Naive thymus-derived CD8-positive, alpha-beta T cell (primary cell): ENCODE data around the gene PHLDB2. TPM values are rescaled to one million over a fixed set of nuclear protein-coding genes. Genes with fewer than 3 reads are reported as not detected.
A peak's percentile ranks its signal among the peaks of the same experiment; 100 is the strongest.

Experiments
- ATAC-seq, 2 donors: fragments of 150-1000 bp; cut with Tn5 transposase in 1 of 2; sonication (Bioruptor Pico), chemical (Tn5 transposase) in 1 of 2; 1 replicate in 1 of 2; 2 replicates in 1 of 2; pipeline ENCODE4 v1.10.0; 2021; ENCODE audit warnings: mild to moderate bottlenecking in 2 of 2, moderate library complexity in 2 of 2
- POLR2A ChIA-PET: fragments of 350-600 bp; sonication (Branson Sonifier 250); formaldehyde crosslinking; loops from one replicate; lab custom pipeline; 2021; ENCODE audit warnings: antibody characterized with exemption; lab: Charles Lee
- DNase-seq, 10 donors: peaks; one replicate each; pipeline versions ENCODE4 v3.0.0 to v3.0.0-alpha.2; 2020 to 2022
- H3K27ac Mint-ChIP-seq, 10 donors: one replicate each; pipeline ENCODE4 v1.8.0; 2020 to 2022; ENCODE audit warnings: mild to moderate bottlenecking in 10 of 10, mixed read lengths in 10 of 10, moderate library complexity in 4 of 10, inconsistent platforms in 1 of 10
- H3K27me3 Mint-ChIP-seq, 5 donors: one replicate each; pipeline ENCODE4 v1.8.0; 2021 to 2022; ENCODE audit warnings: mixed read lengths in 5 of 5
- H3K36me3 Mint-ChIP-seq, 3 donors: one replicate each; pipeline ENCODE4 v1.8.0; 2020 to 2022; ENCODE audit warnings: mixed read lengths in 3 of 3, mild to moderate bottlenecking in 2 of 3, inconsistent platforms in 1 of 3
- H3K4me1 Mint-ChIP-seq, 4 donors: one replicate each; pipeline ENCODE4 v1.8.0; 2021 to 2022; ENCODE audit warnings: mixed read lengths in 4 of 4
- H3K4me3 Mint-ChIP-seq, 10 donors: one replicate each; pipeline ENCODE4 v1.8.0; 2020 to 2022; ENCODE audit warnings: mild to moderate bottlenecking in 10 of 10, mixed read lengths in 10 of 10, moderate library complexity in 6 of 10, inconsistent platforms in 1 of 10
- H3K9me3 Mint-ChIP-seq, 9 donors: one replicate each; pipeline ENCODE4 v1.8.0; 2020 to 2022; ENCODE audit warnings: mixed read lengths in 9 of 9, mild to moderate bottlenecking in 3 of 9, inconsistent platforms in 1 of 9, moderate library complexity in 1 of 9
- polyA plus RNA-seq, 3 donors: library from polyadenylated mRNA; unstranded; fragments of 300-500 nt; fragmentation: Illumina TruSeq; gene quantifications; one replicate each; pipeline ENCODE4 v1.2.3, GENCODE V29; 2021
- total RNA-seq, 8 experiments: library from RNA in 2 of 8; stranded (reverse) in 2 of 8; gene quantifications; one replicate each; pipeline ENCODE4 v1.2.3 and lab custom pipeline; 2021 to 2026

PHLDB2 gene
- total and polyA plus RNA-seq, 5 experiments from 2014 or later: 0.46 to 4.6 (median 2.1) TPM

GRCh38 chr3:111892070-111892469 is 33.0 kb downstream of the PHLDB2 start:
- DNase-seq: no peak
- POLR2A ChIA-PET: no interaction called here
- no peaks in the 10 kb centered on the region for H3K4me1 Mint-ChIP-seq
- no peak overlapping the region for H3K4me3 Mint-ChIP-seq
- H3K36me3 Mint-ChIP-seq: no peaks in the 10 kb centered on the region
- no peak for ATAC-seq
- no peak overlapping the region for H3K27ac Mint-ChIP-seq
- no peaks in the 10 kb centered on the region for H3K9me3 Mint-ChIP-seq
- H3K27me3 Mint-ChIP-seq: no peaks in the 10 kb centered on the region

GRCh38 chr3:111895071-111895470 is 36.0 kb downstream of the PHLDB2 start:
- Mint-ChIP-seq H3K4me3 (no peak overlapping the region), H3K4me1 (no peaks in the 10 kb centered on the region), H3K9me3 (peaks cover 0 to 2% (median 0%) of the 10 kb centered on the region in 9 donors), H3K27ac (no peak overlapping the region), H3K27me3 (no peaks in the 10 kb centered on the region), H3K36me3 (peaks cover 0 to 5% (median 0%) of the 10 kb centered on the region in 3 donors)
- POLR2A ChIA-PET: no interaction called here
- ATAC-seq: no peak
- no peak for DNase-seq

GRCh38 chr3:111899966-111900365 is 40.9 kb downstream of the PHLDB2 start:
- POLR2A ChIA-PET: no interaction called here
- no peak overlapping the region for H3K27ac Mint-ChIP-seq

GRCh38 chr3:111901637-111902036 is 42.6 kb downstream of the PHLDB2 start:
- no peak for ATAC-seq
- POLR2A ChIA-PET: no interaction called here
- Mint-ChIP-seq H3K9me3 (peaks cover 0 to 2% (median 0%) of the 10 kb centered on the region in 9 donors), H3K36me3 (peaks cover 0 to 5% (median 0%) of the 10 kb centered on the region in 3 donors), H3K4me3 (no peak overlapping the region), H3K27ac (no peak overlapping the region), H3K27me3 (no peaks in the 10 kb centered on the region), H3K4me1 (peaks cover 0 to 3% (median 0%) of the 10 kb centered on the region in 4 donors)
- DNase-seq: no peak

More at GRCh38 chr3:111899966-111900365, 40.9 kb downstream of the PHLDB2 start:
- DNase-seq (no peak), ATAC-seq (no peak)
- Mint-ChIP-seq H3K4me3 (no peak overlapping the region), H3K9me3 (peaks cover 0 to 2% (median 0%) of the 10 kb centered on the region in 9 donors), H3K36me3 (peaks cover 0 to 5% (median 0%) of the 10 kb centered on the region in 3 donors), H3K27me3 (no peaks in the 10 kb centered on the region), H3K4me1 (peaks cover 0 to 3% (median 0%) of the 10 kb centered on the region in 4 donors)

- Mint-ChIP-seq H3K4me1 (peaks cover 0 to 3% (median 0%) of the 10 kb centered on the region in 4 donors), H3K27ac (no peak overlapping the region), H3K4me3 (no peak overlapping the region), H3K9me3 (peaks cover 0 to 2% (median 0%) of the 10 kb centered on the region in 9 donors), H3K27me3 (no peaks in the 10 kb centered on the region), H3K36me3 (peaks cover 0 to 5% (median 0%) of the 10 kb centered on the region in 3 donors)
- ATAC-seq (no peak), DNase-seq (no peak)
- POLR2A ChIA-PET: no interaction called here
These were observed 43.5 kb downstream of the PHLDB2 start for GRCh38 chr3:111902534-111902933.

GRCh38 chr3:111903067-111903511 is 44.0 kb downstream of the PHLDB2 start:
- Mint-ChIP-seq H3K4me1 (peaks cover 0 to 3% (median 0%) of the 10 kb centered on the region in 4 donors), H3K4me3 (no peak overlapping the region), H3K27ac (no peak overlapping the region), H3K27me3 (no peaks in the 10 kb centered on the region), H3K9me3 (peaks cover 0 to 2% (median 0%) of the 10 kb centered on the region in 9 donors), H3K36me3 (peaks cover 0 to 5% (median 0%) of the 10 kb centered on the region in 3 donors)
- POLR2A ChIA-PET: no interaction called here
- DNase-seq (no peak), ATAC-seq (no peak)

GRCh38 chr3:111904376-111905241 is 45.5 kb downstream of the PHLDB2 start:
- Mint-ChIP-seq H3K4me3 (no peak overlapping the region), H3K4me1 (peaks cover 0 to 3% (median 0%) of the 10 kb centered on the region in 4 donors), H3K9me3 (no peaks in the 10 kb centered on the region), H3K36me3 (no peaks in the 10 kb centered on the region), H3K27me3 (no peaks in the 10 kb centered on the region), H3K27ac (no peak overlapping the region)
- ATAC-seq (no peak), DNase-seq (no peak)
- POLR2A ChIA-PET: no interaction called here

- POLR2A ChIA-PET: no interaction called here
- no peaks in the 10 kb centered on the region for H3K36me3 Mint-ChIP-seq
- no peak overlapping the region for H3K4me3 Mint-ChIP-seq
- peaks cover 0 to 2% (median 0%) of the 10 kb centered on the region in 5 donors for H3K27me3 Mint-ChIP-seq
- H3K27ac Mint-ChIP-seq: no peak overlapping the region
- ATAC-seq: no peak
- peaks cover 2 to 5% (median 3%) of the 10 kb centered on the region in 4 donors for H3K4me1 Mint-ChIP-seq
- no peaks in the 10 kb centered on the region for H3K9me3 Mint-ChIP-seq
- no peak for DNase-seq
These were observed 47.6 kb downstream of the PHLDB2 start for GRCh38 chr3:111906656-111907055.

GRCh38 chr3:111907151-111907550 is 48.1 kb downstream of the PHLDB2 start:
- POLR2A ChIA-PET: no interaction called here

GRCh38 chr3:111910806-111911205 is 51.7 kb downstream of the PHLDB2 start:
- Mint-ChIP-seq H3K27me3 (peaks cover 0 to 2% (median 0%) of the 10 kb centered on the region in 5 donors), H3K4me1 (peaks cover 0 to 5% (median 2%) of the 10 kb centered on the region in 4 donors), H3K36me3 (peaks cover 0 to 4% (median 3%) of the 10 kb centered on the region in 3 donors), H3K4me3 (no peak overlapping the region), H3K27ac (no peak overlapping the region), H3K9me3 (no peaks in the 10 kb centered on the region)
- DNase-seq: no peak
- POLR2A ChIA-PET: no interaction called here
- ATAC-seq: no peak

More at GRCh38 chr3:111907151-111907550, 48.1 kb downstream of the PHLDB2 start:
- Mint-ChIP-seq H3K9me3 (no peaks in the 10 kb centered on the region), H3K36me3 (no peaks in the 10 kb centered on the region), H3K27me3 (peaks cover 0 to 2% (median 0%) of the 10 kb centered on the region in 5 donors), H3K4me3 (no peak overlapping the region), H3K4me1 (peaks cover 2 to 5% (median 3%) of the 10 kb centered on the region in 4 donors), H3K27ac (no peak overlapping the region)
- ATAC-seq (no peak), DNase-seq (no peak)

- peaks cover 0 to 2% (median 0%) of the 10 kb centered on the region in 5 donors for H3K27me3 Mint-ChIP-seq
These were observed 52.4 kb downstream of the PHLDB2 start for GRCh38 chr3:111911446-111911845.

GRCh38 chr3:111913163-111913763 is 54.2 kb downstream of the PHLDB2 start:
- Mint-ChIP-seq H3K36me3 (peaks cover 0 to 8% (median 3%) of the 10 kb centered on the region in 3 donors), H3K27ac (no peak overlapping the region), H3K27me3 (peaks cover 0 to 2% (median 0%) of the 10 kb centered on the region in 5 donors), H3K4me3 (no peak overlapping the region), H3K9me3 (no peaks in the 10 kb centered on the region), H3K4me1 (peaks cover 0 to 5% (median 2%) of the 10 kb centered on the region in 4 donors)
- no peak for DNase-seq
- POLR2A ChIA-PET: interaction anchor here (0.6 to 0.7 kb wide), 2 partner anchors 131 to 1243 kb away, joined by 3 read pairs; no protein-coding TSS in a partner anchor
- ATAC-seq: no peak

More at GRCh38 chr3:111911446-111911845, 52.4 kb downstream of the PHLDB2 start:
- DNase-seq (no peak), ATAC-seq (no peak)
- Mint-ChIP-seq H3K36me3 (peaks cover 0 to 8% (median 3%) of the 10 kb centered on the region in 3 donors), H3K27ac (peak overlapping the region in 2 of 10 donors; percentile 17 to 18), H3K4me1 (peaks cover 0 to 5% (median 2%) of the 10 kb centered on the region in 4 donors), H3K4me3 (no peak overlapping the region), H3K9me3 (no peaks in the 10 kb centered on the region)
- POLR2A ChIA-PET: no interaction called here
